Thoracic aorta (tissue), 2 donors: ENCODE measurements around the gene CFTR. TPM values are rescaled to one million over a fixed set of nuclear protein-coding genes. Genes with fewer than 3 reads are reported as not detected.

Experiments used
- ATAC-seq: fragments of 150-250 bp; one replicate; pipeline ENCODE4 v1.8.0; 2017; ENCODE audit warnings: low read depth; ENCODE audit not compliant: insufficient number of reproducible peaks, low FRiP score
- DNase-seq: peaks from one replicate; pipeline ENCODE4 v3.0.0-alpha.2; 2020; ENCODE audit warnings: low spot score
- H3K27ac ChIP-seq, 2 donors: fragments of 200-600 bp; sonication (generic); 1 replicate in 1 of 2; 2 replicates in 1 of 2; pipeline ENCODE4 v1.5.1; 2016; ENCODE audit warnings: mild to moderate bottlenecking in 2 of 2, moderate library complexity in 2 of 2
- H3K27me3 ChIP-seq: fragments of 200-600 bp; sonication (generic); replicated peaks from 2 replicates; pipeline ENCODE4 v1.6.0; 2016; ENCODE audit warnings: mild to moderate bottlenecking; ENCODE audit not compliant: insufficient read depth
- H3K36me3 ChIP-seq: fragments of 200-600 bp; sonication (generic); one replicate; pipeline ENCODE4 v1.5.1; 2016
- H3K4me1 ChIP-seq, 2 donors: fragments of 200-600 bp; sonication (generic); 1 replicate in 1 of 2; 2 replicates in 1 of 2; pipeline versions ENCODE4 v1.5.1 to v1.6.0; 2016; ENCODE audit warnings: low read depth in 2 of 2, mild to moderate bottlenecking in 1 of 2; ENCODE audit not compliant: control insufficient read depth in 1 of 2
- H3K4me3 ChIP-seq: fragments of 200-600 bp; sonication (generic); 2 replicates; pipeline ENCODE4 v1.5.1; 2016; ENCODE audit warnings: mild to moderate bottlenecking
- H3K9me3 ChIP-seq: fragments of 200-600 bp; sonication (generic); 2 replicates; pipeline ENCODE4 v1.5.1; 2016
- total RNA-seq, 2 donors: library from RNA; depleted of rRNA; stranded (reverse); fragments of >200 nt; gene quantifications; one replicate each; pipeline versions ENCODE4 v1.1.0 to v1.2.3, GENCODE V29; 2016
- TF ChIP-seq, protein P1 (sequence below): fragments of 200-600 bp; sonication (generic); IDR thresholded peaks from one replicate; pipeline ENCODE4 v1.5.1; 2019; ENCODE audit warnings: antibody characterized with exemption

Gene CFTR
- total RNA-seq, 2 donors from 2014 or later, result 0.68 TPM; not detected in 1

DNA sequence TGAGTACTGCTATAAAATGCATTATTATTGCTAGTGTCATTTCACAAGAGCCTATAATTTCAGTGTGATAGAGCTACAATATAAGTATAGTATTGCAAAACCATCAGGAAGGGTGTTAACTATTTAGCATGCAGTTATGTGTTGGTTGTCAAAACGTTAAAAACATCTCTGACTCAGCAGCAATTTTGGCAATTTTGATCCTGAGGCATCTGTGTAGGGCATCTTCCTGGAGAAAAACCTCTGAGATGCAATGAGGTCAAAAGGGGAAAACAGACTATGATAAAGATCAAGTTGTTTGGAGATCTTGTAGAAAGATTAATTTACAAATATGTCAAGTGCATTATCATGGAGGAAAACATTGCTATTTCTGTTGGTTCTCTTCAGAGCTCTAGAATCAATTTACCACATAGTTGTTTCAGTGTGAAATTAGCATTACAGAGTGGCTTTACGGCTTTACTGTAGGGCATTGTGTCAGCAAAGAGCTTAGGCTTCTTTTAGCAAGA, 5.3 kb downstream of the CFTR start:
- H3K36me3 ChIP-seq, result no peaks in the 10 kb centered on the region

DNA sequence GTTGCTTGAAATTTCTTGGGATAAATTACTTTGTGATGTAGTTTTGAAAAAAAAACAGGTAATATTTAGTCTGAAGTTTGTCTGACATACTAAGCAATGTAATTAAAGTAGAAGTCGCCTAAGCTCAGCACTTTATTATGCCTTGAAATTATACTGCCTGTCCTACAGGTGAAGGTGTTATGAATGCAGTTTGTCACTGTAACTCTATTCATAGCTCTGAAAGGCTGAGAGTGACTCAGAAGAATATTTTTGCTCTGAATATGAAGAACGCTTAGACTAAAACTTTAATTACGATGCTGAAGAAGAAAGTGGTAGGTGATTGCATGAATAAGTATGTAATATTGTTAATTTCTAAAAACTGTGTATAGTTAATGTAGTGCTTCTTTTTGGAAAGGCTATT, 9.2 kb downstream of the CFTR start:
- Histone ChIP-seq H3K27ac (no peak overlapping the region), H3K4me3 (no peak overlapping the region), H3K9me3 (no peaks in the 10 kb centered on the region), H3K4me1 (no peaks in the 10 kb centered on the region), H3K36me3 (no peaks in the 10 kb centered on the region), H3K27me3 (no peaks in the 10 kb centered on the region)
- DNase-seq (no peak), ATAC-seq (no peak)
- TF ChIP-seq, protein P1, sequence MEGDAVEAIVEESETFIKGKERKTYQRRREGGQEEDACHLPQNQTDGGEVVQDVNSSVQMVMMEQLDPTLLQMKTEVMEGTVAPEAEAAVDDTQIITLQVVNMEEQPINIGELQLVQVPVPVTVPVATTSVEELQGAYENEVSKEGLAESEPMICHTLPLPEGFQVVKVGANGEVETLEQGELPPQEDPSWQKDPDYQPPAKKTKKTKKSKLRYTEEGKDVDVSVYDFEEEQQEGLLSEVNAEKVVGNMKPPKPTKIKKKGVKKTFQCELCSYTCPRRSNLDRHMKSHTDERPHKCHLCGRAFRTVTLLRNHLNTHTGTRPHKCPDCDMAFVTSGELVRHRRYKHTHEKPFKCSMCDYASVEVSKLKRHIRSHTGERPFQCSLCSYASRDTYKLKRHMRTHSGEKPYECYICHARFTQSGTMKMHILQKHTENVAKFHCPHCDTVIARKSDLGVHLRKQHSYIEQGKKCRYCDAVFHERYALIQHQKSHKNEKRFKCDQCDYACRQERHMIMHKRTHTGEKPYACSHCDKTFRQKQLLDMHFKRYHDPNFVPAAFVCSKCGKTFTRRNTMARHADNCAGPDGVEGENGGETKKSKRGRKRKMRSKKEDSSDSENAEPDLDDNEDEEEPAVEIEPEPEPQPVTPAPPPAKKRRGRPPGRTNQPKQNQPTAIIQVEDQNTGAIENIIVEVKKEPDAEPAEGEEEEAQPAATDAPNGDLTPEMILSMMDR, result no peak

More for the DNA sequence above, 5.3 kb downstream of the CFTR start:
- Histone ChIP-seq H3K27ac (no peak overlapping the region), H3K4me1 (peaks cover 0 to 2% of the 10 kb centered on the region in 2 donors), H3K27me3 (no peaks in the 10 kb centered on the region), H3K4me3 (no peak overlapping the region), H3K9me3 (no peaks in the 10 kb centered on the region)
- no peak for ATAC-seq
- no peak for DNase-seq
- TF ChIP-seq, protein P1, result no peak

DNA sequence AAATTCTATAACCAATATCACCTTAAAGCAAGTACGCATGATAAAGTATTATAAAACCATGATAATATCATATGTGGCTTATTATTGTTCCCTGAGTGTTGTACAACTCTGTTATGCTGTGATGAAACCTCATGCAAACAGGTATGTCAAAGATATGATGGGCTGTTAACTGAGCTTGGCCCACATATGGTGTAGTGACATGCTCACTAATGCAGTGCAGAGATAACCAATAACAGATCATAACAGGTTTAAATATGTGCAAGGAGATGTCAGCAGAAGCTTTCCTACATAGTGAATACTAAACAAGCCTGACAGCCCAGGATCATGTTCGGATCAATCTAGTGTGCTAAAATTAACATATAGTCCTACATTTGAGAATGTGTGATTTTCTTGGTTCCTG, 9.6 kb downstream of the CFTR start:
- Histone ChIP-seq H3K9me3 (no peaks in the 10 kb centered on the region), H3K27ac (no peak overlapping the region), H3K27me3 (no peaks in the 10 kb centered on the region), H3K36me3 (no peaks in the 10 kb centered on the region), H3K4me1 (no peaks in the 10 kb centered on the region), H3K4me3 (no peak overlapping the region)
- DNase-seq, result no peak
- TF ChIP-seq, protein P1, result no peak
- no peak for ATAC-seq

DNA sequence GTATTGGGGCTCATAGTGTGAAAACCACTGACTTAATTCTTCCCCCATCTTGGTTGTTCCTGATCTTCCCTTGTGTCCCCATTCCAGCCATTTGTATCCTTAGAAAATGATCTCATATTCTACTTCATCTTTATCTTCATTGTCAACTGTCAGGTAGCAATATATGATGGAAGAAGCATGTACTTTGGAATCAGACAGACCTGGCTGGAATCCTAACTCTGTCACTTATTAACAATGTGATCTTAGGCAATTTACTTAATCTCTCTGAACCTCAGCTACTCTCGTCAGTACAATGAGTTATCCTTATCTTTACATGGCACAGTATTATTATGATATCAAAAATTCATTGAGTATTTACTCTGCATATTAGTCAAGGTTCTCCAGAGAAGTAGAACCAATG, 10.1 kb downstream of the CFTR start:
- Histone ChIP-seq H3K36me3 (no peaks in the 10 kb centered on the region), H3K9me3 (no peaks in the 10 kb centered on the region), H3K4me3 (no peak overlapping the region), H3K27me3 (no peaks in the 10 kb centered on the region), H3K4me1 (no peaks in the 10 kb centered on the region), H3K27ac (no peak overlapping the region)
- DNase-seq, result no peak
- TF ChIP-seq, protein P1, result no peak
- ATAC-seq, result no peak

DNA sequence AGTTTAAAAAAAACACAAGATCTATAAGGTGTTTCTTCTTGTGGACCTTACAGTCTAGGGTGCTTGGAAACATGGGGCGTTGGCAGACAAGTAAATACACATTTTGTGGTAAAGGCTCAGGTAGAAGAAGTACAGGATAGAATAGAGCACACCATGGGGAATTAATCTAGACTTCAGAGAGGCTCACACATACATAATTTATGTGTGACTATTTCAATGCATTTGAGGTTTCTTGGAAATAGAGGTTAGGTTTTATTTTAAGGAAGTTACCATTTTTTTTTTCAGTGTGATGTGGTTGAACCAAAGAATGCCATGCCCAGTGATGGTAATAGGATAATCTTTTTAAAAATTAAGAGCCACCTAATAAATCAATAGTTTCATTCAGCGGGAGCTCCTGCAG, 12.8 kb downstream of the CFTR start:
- Histone ChIP-seq H3K27ac (no peak overlapping the region), H3K27me3 (no peaks in the 10 kb centered on the region), H3K4me3 (no peak overlapping the region), H3K9me3 (no peaks in the 10 kb centered on the region), H3K36me3 (no peaks in the 10 kb centered on the region), H3K4me1 (no peaks in the 10 kb centered on the region)
- ATAC-seq, result no peak
- TF ChIP-seq, protein P1, result no peak
- DNase-seq, result no peak
